ENCODE data around the gene G6PD.
A peak's percentile ranks its signal among the peaks of the same experiment; 100 is the strongest.

Gene G6PD

DNA sequence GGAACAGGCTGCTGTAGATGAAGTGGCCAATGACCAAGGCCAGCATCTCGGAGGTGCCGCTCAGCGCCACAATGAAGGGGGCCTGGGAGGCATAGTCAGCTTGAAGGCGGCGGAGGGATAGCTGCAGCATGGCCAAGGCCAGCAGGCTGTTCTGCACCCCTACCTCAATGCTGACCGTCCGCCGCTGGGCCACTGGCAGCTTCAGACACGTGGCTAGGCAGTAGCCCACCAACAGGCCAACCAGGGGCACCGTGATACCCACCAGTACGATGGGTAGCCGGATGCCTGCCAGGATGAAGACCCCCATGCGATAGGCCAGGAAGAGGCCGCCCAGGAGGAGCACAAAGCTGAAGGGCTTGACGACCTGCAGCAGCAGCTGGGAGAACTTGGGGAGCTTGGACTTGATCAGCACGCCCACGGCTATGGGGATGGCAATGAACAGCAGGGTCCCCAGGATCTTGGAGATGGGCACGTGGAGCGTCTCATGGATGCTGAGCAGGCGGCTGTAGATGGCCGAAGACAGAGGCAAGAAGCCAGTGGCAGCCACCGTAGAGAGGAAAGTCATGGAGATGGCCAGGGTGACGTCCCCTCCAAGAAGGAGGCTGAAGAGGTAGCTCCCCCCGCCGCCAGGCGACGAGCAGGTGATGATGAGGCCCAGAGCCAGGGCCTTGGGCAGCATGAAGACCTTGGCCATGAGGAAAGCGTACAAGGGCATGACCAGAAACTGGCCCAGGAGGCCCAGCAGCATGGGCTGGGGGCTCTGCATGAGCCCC lies 58.9 kb downstream of the G6PD start:
- DNase-seq (ENCODE audit: low spot score) = no peak

- peak; percentile 45 for DNase-seq (ENCODE audit: low spot score)
Measured at GRCh38 chrX:154486396-154487207, 60.0 kb downstream of the G6PD start, which contains the start of gene UBL4A. TSS of gene UBL4A (minus strand) at chrX:154486615. CDS start at chrX:154486584, 31 bp downstream.

- peak; percentile 16 for DNase-seq (ENCODE audit: low spot score)
Measured at GRCh38 chrX:154486052-154486395, 60.6 kb downstream of the G6PD start.

- no peak for DNase-seq (ENCODE audit: low spot score)
Measured at GRCh38 chrX:154485150-154486051, 61.2 kb downstream of the G6PD start.

DNA sequence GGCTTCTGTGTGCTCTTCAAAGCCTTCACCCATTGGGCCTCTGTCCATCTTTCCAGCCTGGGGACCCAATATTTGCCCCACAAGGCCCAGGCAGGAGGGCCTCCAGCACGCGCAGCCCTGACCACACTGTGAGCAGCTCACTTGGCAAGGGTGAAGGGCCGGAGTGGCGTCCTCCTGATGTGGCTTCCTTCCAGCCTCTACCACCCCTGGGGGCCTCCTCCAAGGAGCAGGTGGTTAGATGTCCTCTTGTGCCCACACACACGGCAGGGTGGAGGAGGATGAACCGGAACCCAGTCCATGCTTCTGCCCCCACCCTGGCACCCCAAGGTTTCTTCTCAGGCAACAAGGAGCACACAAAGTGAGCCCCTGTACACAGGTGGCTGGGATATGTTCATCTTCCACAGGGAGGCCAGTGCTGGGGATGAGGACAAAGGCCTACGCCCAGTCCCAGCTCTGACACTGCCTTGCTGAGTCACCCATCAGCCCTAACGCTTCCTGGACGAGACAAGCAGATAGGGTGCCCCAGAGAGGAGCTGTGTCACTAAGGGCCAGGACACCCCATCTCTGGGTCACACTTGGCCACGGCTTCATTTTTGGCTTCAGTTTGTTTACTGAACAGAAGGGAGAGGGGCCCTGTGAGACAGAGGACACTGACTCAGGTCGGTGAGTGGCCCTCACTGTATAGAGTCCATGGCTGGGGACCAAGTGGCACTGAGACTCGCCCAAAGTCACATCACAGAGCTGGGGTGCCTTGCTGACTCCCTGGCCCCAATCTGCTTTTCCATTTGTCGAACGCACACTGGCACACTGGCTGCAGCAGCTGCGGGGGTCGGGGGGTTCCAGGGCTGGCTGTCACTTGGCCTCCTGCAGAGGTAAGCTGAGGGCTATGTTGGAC lies 62.1 kb downstream of the G6PD start:
- DNase-seq (ENCODE audit: low spot score) = no peak

DNA sequence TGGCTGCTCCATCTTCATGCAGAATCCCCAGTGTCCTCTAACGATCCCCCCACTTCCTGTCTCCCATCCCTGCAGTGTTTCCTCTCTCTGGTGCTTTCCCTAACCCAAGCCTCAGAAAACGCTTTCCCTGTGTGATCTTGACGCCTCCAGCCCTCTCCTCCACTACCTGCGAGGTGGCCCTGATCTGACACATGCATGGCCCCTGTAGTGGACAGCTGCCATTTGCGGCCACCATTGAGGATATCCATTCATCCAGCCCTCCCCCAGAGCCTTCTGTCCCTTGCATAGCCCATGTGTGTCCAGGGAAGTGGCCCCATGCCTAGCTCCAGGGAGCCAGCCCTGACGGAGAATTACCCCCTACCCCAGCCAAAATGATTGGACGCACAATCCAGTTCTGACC lies 63.3 kb downstream of the G6PD start:
- no peak for DNase-seq (ENCODE audit: low spot score)

GRCh38 chrX:154482786-154483185 lies 63.9 kb downstream of the G6PD start:
- DNase-seq (ENCODE audit: low spot score) = no peak

GRCh38 chrX:154481911-154482601 lies 64.6 kb downstream of the G6PD start:
- no peak for DNase-seq (ENCODE audit: low spot score)
